Measurements from ENCODE around the gene LRRIQ1. TPM values are rescaled to one million over a fixed set of nuclear protein-coding genes. Genes with fewer than 3 reads are reported as not detected.

The LRRIQ1 gene
- total RNA-seq, 1 donor from 2014 or later, result 0.67 TPM

DNA sequence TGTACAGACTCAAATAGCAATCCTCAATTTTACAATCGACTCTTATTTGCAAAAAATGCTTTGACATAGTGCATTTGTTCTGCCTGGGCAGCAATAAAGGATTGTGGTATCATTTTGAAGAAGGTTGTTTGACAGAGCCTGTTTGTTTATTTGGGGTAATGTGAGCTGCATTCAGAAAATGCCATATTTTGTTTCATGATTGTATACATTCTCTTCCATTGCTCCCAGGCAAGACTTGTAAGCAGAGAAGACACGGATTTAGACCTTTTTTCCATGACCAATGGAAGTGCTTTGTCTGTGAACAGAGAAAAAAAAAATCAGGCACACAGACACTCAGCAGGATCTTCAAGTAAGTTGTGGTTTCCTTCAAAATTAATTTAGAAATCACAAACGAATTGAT is 208.4 kb downstream of the LRRIQ1 start:
- intact Hi-C loops (cut with DNase I), result no loop called here
- ATAC-seq (no peak), DNase-seq (no peak)
- H3K27ac ChIP-seq, result no peak overlapping the region
- H3K4me1 ChIP-seq, result no peaks in the 10 kb centered on the region
- H3K4me3 ChIP-seq, result no peak overlapping the region
- no peaks in the 10 kb centered on the region for H3K36me3 ChIP-seq
- no peak for TF ChIP-seq CTCF (IDR thresholded peaks at IDR 0.05)
- H3K27me3 ChIP-seq, result no peaks in the 10 kb centered on the region
- no peaks in the 10 kb centered on the region for H3K9me3 ChIP-seq

DNA sequence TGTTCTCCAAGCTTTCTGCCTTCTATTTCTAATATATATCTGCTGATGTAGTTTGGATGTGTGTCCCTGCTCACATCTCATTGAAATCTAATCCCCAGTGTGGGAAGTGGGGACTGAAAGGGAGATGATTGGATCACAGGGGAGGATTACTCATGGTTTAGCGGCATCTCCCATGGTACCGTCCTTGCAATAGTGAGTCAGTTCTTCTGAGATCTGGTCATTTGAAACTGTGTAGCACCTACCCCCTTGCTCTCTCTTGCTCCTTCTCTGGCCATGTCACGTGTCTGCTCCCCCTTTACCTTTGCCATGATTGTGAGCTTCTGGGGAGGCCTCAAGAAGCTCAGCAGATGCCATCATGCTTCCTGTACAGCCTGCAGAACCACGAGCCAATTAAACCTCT is 217.7 kb downstream of the LRRIQ1 start:
- TF ChIP-seq CTCF (IDR thresholded peaks at IDR 0.05), result no peak
- ATAC-seq, result no peak
- no peak overlapping the region for H3K4me3 ChIP-seq
- no peaks in the 10 kb centered on the region for H3K27me3 ChIP-seq
- H3K9me3 ChIP-seq, result no peaks in the 10 kb centered on the region
- H3K4me1 ChIP-seq, result no peaks in the 10 kb centered on the region
- no peaks in the 10 kb centered on the region for H3K36me3 ChIP-seq
- intact Hi-C loops (cut with DNase I), result no loop called here
- DNase-seq, result no peak
- no peak overlapping the region for H3K27ac ChIP-seq

DNA sequence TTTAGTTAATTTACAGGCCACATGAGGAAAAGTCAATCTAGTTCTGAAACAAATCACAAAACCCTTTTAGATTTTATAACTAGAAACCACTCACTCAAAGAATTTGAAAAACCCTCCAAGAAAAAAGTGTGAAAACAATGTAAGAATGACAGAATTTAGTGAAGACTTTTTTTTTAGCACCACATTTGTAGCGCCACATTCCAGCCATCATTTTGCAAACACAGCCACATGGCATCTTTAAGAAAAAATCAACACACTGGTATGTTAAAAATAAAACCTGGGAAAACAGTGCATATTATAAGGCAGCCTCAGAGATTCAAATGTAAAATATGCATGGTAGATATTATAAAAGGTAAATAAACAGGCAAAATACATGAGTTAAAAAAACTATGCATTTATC is 221.5 kb downstream of the LRRIQ1 start:
- no peak for ATAC-seq
- TF ChIP-seq CTCF (IDR thresholded peaks at IDR 0.05), result no peak
- Histone ChIP-seq H3K4me1 (no peaks in the 10 kb centered on the region), H3K9me3 (no peaks in the 10 kb centered on the region), H3K27me3 (no peaks in the 10 kb centered on the region), H3K36me3 (no peaks in the 10 kb centered on the region), H3K27ac (no peak overlapping the region), H3K4me3 (no peak overlapping the region)
- DNase-seq, result no peak
- intact Hi-C loops (cut with DNase I), result no loop called here

GRCh38 chr12:85260447-85260846 is 224.3 kb downstream of the LRRIQ1 start:
- no peaks in the 10 kb centered on the region for H3K36me3 ChIP-seq
- intact Hi-C loops (cut with DNase I), result no loop called here
- H3K27ac ChIP-seq, result no peak overlapping the region
- TF ChIP-seq CTCF (IDR thresholded peaks at IDR 0.05), result no peak
- H3K4me3 ChIP-seq, result no peak overlapping the region
- no peaks in the 10 kb centered on the region for H3K4me1 ChIP-seq
- ATAC-seq, result no peak
- no peaks in the 10 kb centered on the region for H3K9me3 ChIP-seq
- H3K27me3 ChIP-seq, result no peaks in the 10 kb centered on the region
- DNase-seq, result no peak

DNA sequence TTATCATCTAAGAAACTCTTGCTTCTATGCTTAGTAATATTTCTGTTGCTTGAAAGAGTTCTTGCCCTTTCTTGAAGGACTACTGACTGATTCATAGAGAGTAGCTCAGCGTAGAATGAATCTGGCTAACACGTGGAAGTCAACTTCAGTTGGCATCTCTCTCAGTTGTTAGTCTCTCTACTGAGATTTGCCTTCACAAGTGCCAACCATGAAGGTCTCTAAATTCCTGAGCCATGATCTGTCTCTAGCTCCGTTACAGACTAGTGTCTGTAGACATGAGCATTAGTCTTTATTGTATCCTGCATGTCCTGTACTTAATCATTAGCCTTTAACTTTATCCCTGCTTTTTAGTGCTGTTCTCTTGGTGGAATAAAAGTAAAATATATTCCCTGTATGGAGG is 224.7 kb downstream of the LRRIQ1 start:
- H3K27me3 ChIP-seq, result no peaks in the 10 kb centered on the region
- intact Hi-C loops (cut with DNase I), result no loop called here
- TF ChIP-seq CTCF (IDR thresholded peaks at IDR 0.05), result no peak
- DNase-seq (no peak), ATAC-seq (no peak)
- no peaks in the 10 kb centered on the region for H3K9me3 ChIP-seq
- no peaks in the 10 kb centered on the region for H3K36me3 ChIP-seq
- H3K27ac ChIP-seq, result no peak overlapping the region
- no peaks in the 10 kb centered on the region for H3K4me1 ChIP-seq
- H3K4me3 ChIP-seq, result no peak overlapping the region

- no peak for DNase-seq
- no peak overlapping the region for H3K4me3 ChIP-seq
- no peaks in the 10 kb centered on the region for H3K36me3 ChIP-seq
- intact Hi-C loops (cut with DNase I), result no loop called here
- H3K27me3 ChIP-seq, result no peaks in the 10 kb centered on the region
- no peaks in the 10 kb centered on the region for H3K4me1 ChIP-seq
- ATAC-seq, result no peak
- H3K9me3 ChIP-seq, result no peaks in the 10 kb centered on the region
- H3K27ac ChIP-seq, result no peak overlapping the region
- TF ChIP-seq CTCF (IDR thresholded peaks at IDR 0.05), result no peak
Observed at GRCh38 chr12:85266356-85266755, 230.2 kb downstream of the LRRIQ1 start.
